Left ventricle myocardium inferior (tissue), 1 donor: ENCODE results near the gene TSACC. TPM values are rescaled to one million over a fixed set of nuclear protein-coding genes. Genes with fewer than 3 reads are reported as not detected.

Experiments used
- DNase-seq: peaks from one replicate; pipeline ENCODE4 v3.0.0-alpha.2; 2020
- H3K27ac ChIP-seq: fragments of 200-600 bp; replicated peaks from 2 replicates; pipeline ENCODE4 v1.8.0; 2021
- H3K27me3 ChIP-seq: fragments of 200-600 bp; 2 replicates; pipeline ENCODE4 v1.8.0; 2021; ENCODE audit warnings: low read depth
- H3K36me3 ChIP-seq: fragments of 200-600 bp; 2 replicates; pipeline ENCODE4 v1.8.0; 2021
- H3K4me1 ChIP-seq: fragments of 200-600 bp; 2 replicates; pipeline ENCODE4 v1.8.0; 2021
- H3K4me3 ChIP-seq: fragments of 200-600 bp; 2 replicates; pipeline ENCODE4 v1.8.0; 2021; ENCODE audit warnings: mild to moderate bottlenecking, moderate library complexity
- H3K9me3 ChIP-seq: fragments of 200-600 bp; replicated peaks from 2 replicates; pipeline ENCODE4 v1.8.0; 2021
- intact Hi-C: fragments of 100-400 bp; cut with micrococcal nuclease; formaldehyde crosslinking; loops from one replicate; pipeline ENCODE4 v1.11.0; 2022
- long read RNA-seq: library from polyadenylated mRNA; unstranded; transcript quantifications from one replicate; pipeline ENCODE4 v2.0.0, GENCODE V29; 2021
- total RNA-seq: library from RNA; stranded (reverse); fragmentation: NEBNext Ultra II Directional; extraction: Animal tissue kit (Norgen Biotek cat#: 25700); gene quantifications from one replicate; pipeline ENCODE4 v1.2.1, GENCODE V29; 2021
- TF ChIP-seq, protein P1 (sequence below): fragments of 200-600 bp; IDR thresholded peaks from 2 replicates; pipeline ENCODE4 v1.8.0; 2021; ENCODE audit warnings: antibody characterized with exemption, mild to moderate bottlenecking, borderline replicate concordance
- donor health status: DM: no; HTN: yes; CAD: no; lungs with severe emphysema.

TSACC gene
- total RNA-seq: 0.58 TPM
- long read RNA-seq, partial matches to known transcripts: 0 of 1 reads
- long read RNA-seq, other reads (novel, unspliced or antisense): 1 of 1 reads

DNA sequence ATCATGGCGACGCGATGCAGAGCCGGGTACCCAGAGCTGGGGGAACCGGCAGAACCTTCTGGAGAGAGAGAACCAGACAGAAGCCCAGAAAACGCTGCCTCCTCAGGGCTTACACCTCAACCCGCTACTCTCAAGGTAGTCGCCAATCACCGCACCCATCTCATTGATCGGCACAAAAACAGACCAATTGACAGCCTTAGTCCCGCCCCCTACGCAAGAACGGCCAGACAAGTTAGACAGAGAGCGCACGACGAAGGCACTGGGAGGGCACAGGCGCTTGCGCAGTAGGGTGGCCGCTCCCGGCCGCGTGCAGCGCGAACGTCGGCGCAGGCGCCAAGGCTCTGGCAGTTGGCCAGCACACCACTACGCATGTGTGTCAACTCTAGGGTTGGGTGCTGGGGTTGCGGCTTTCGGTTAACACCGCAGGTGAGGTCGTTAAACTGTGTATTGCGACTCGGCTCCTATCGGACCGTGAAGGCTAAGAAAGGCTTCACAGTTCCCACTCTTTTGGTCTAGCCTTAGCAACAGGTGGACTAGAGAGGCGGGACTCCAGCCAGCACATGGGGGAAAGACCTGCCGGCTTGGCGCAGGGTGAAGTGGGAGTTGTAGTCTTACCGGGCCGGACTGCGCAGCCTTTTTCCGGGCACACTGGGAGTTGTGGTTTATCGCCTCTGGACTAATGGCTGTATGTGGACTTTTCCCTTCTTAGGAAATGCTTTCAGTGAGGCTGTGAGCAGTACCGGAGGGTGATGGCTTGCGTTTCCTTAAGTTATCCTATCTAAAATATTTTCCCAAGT lies at the start of gene TSACC, which contains the start of gene CCT3:
TSACC (plus strand) TSS at position 347 of the 797 bp plus-strand sequence. CDS start 1,232 bp downstream, outside the sequence.
CCT3 (minus strand) TSS at position 113 of the 797 bp plus-strand sequence; CDS start at position 5, 108 bp downstream.
- peaks cover 25% of the 10 kb centered on the region for H3K36me3 ChIP-seq
- DNase-seq: peak; percentile 99
- no peaks in the 10 kb centered on the region for H3K27me3 ChIP-seq
- peak within 1 kb of the TSS; percentile 94 for H3K27ac ChIP-seq
- H3K4me1 ChIP-seq: peaks cover 32% of the 10 kb centered on the region
- TF ChIP-seq, protein P1, sequence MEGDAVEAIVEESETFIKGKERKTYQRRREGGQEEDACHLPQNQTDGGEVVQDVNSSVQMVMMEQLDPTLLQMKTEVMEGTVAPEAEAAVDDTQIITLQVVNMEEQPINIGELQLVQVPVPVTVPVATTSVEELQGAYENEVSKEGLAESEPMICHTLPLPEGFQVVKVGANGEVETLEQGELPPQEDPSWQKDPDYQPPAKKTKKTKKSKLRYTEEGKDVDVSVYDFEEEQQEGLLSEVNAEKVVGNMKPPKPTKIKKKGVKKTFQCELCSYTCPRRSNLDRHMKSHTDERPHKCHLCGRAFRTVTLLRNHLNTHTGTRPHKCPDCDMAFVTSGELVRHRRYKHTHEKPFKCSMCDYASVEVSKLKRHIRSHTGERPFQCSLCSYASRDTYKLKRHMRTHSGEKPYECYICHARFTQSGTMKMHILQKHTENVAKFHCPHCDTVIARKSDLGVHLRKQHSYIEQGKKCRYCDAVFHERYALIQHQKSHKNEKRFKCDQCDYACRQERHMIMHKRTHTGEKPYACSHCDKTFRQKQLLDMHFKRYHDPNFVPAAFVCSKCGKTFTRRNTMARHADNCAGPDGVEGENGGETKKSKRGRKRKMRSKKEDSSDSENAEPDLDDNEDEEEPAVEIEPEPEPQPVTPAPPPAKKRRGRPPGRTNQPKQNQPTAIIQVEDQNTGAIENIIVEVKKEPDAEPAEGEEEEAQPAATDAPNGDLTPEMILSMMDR: no peak
- H3K9me3 ChIP-seq: no peaks in the 10 kb centered on the region
- peak within 1 kb of the TSS; percentile 75 for H3K4me3 ChIP-seq
- intact Hi-C loops: no loop called here

DNA sequence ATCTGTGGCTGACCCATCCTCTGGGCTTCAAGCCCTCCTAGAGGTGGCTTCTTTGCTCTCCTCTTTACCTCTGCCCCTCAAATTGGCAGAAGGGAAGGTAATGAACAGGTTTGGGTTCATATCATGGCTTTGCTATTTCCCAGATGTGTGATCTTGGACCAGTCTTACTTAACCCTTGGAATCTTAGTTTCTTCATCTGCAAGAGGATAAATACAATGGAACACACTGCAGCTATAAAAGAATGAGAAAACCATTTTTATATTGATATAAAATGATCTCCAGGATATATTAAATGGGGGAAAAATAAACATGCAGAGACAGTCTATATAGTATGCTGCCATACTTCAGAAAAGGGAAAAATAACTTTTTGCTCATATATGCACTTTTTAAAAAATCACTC lies 48.5 kb upstream of the TSACC start:
- TF ChIP-seq, protein P1: no peak
- no peak overlapping the region for H3K27ac ChIP-seq
- no peaks in the 10 kb centered on the region for H3K9me3 ChIP-seq
- H3K27me3 ChIP-seq: no peaks in the 10 kb centered on the region
- intact Hi-C loops: no loop called here
- H3K36me3 ChIP-seq: peaks cover 17% of the 10 kb centered on the region
- peaks cover 19% of the 10 kb centered on the region for H3K4me1 ChIP-seq
- no peak for DNase-seq
- no peak overlapping the region for H3K4me3 ChIP-seq

DNA sequence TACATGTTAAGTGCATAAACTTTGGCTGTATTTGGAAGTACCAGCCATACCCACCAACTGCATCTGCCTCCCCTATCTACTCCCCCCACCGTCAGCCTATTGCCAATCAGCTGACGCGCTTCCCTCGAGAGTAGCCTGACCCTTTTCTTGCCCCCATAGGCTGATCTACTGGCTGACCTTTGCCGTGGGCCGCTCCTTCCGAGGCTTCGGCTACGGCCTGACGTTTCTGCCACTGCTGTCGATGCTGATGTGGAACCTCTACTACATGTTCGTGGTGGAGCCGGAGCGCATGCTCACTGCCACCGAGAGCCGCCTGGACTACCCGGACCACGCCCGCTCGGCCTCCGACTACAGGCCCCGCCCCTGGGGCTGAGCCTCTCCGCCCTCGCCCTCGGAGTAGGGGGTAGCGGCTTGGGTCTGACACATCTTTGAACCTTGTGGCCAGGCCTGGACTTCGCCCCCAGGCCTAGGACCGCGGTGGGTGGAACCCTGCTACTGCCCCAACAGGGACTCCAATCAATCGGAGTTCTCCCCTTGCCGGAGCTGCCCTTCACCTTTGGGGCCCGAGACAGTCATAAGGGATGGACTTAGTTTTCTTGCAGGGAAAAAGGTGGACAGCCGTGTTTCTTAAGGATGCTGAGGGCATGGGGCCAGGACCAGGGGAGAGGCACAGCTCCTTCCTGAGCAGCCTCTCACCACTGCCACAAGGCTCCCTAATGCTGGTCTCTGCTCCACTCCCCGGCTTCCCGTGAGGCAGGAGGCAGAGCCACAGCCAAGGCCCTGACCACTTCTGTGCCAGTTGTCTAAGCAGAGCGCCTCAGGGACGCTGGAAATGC lies 46.9 kb upstream of the TSACC start:
- TF ChIP-seq, protein P1: no peak
- peak; percentile 90 for DNase-seq
- H3K36me3 ChIP-seq: peaks cover 14% of the 10 kb centered on the region
- H3K27me3 ChIP-seq: no peaks in the 10 kb centered on the region
- peak overlapping the region; percentile 77 for H3K27ac ChIP-seq
- no peaks in the 10 kb centered on the region for H3K9me3 ChIP-seq
- peak overlapping the region; percentile 64 for H3K4me3 ChIP-seq
- peaks cover 31% of the 10 kb centered on the region for H3K4me1 ChIP-seq
- intact Hi-C loops: no loop called here

DNA sequence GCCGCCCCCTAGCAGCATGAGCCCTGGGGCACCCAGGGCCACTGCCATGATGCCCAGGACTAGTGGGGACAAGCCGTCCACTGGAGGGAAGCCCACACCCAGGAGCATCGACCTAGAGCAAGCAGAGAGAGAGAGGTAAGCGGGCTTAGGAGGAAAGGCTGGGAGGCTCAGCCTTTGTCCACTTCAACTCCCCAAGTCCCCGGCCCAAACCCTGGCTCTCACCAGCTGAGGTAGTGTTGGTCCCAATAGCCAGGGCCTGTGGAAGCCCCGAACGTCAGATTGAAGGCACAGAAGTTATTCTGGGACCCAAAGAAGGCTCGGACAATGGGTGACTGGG lies 45.3 kb upstream of the TSACC start:
- peaks cover 31% of the 10 kb centered on the region for H3K4me1 ChIP-seq
- intact Hi-C loops: no loop called here

DNA sequence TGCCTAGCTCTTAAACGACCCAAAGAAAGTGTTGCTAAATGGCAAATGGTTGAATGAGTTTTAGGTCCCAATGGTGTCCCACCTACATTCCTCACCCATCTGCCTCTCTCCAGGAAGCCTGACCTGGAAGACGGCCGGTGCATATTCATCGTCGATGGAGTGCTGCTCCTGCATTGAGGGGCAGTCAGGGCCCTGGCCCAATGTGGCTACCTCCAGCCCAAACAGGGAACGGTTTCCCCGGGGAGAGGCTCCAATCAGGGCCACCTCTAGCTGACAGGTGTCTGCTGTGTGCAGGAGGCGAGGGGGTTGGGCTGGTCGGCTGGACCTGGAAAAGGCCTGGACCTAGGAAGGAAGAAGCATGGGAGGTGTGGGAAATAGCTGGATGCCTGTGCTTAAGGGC lies 44.4 kb upstream of the TSACC start:
- Histone ChIP-seq H3K4me1 (peaks cover 31% of the 10 kb centered on the region), H3K27me3 (no peaks in the 10 kb centered on the region), H3K27ac (no peak overlapping the region), H3K4me3 (no peak overlapping the region), H3K36me3 (peaks cover under 1% of the 10 kb centered on the region), H3K9me3 (no peaks in the 10 kb centered on the region)
- TF ChIP-seq, protein P1: no peak
- DNase-seq: no peak
- intact Hi-C loops: no loop called here

More for the DNA sequence above, 45.3 kb upstream of the TSACC start:
- TF ChIP-seq, protein P1: no peak
- Histone ChIP-seq H3K9me3 (no peaks in the 10 kb centered on the region), H3K36me3 (peaks cover 8% of the 10 kb centered on the region), H3K27ac (no peak overlapping the region), H3K4me3 (no peak overlapping the region), H3K27me3 (no peaks in the 10 kb centered on the region)
- no peak for DNase-seq
